GM21825 (cell line): ENCODE data around the gene ATP6AP1.
"Not testable (repeated sequence)": the region's sequence is repeated elsewhere in the genome, so short reads cannot be mapped to it uniquely, and the experiment has no call there.

Experiments
- ATAC-seq: cut with Tn5 transposase; IDR thresholded peaks from one replicate; pipeline ENCODE4 v1.9.1; 2021; ENCODE audit warnings: mild to moderate bottlenecking, moderate library complexity; ENCODE audit not compliant: unreplicated experiment

The ATP6AP1 gene

DNA sequence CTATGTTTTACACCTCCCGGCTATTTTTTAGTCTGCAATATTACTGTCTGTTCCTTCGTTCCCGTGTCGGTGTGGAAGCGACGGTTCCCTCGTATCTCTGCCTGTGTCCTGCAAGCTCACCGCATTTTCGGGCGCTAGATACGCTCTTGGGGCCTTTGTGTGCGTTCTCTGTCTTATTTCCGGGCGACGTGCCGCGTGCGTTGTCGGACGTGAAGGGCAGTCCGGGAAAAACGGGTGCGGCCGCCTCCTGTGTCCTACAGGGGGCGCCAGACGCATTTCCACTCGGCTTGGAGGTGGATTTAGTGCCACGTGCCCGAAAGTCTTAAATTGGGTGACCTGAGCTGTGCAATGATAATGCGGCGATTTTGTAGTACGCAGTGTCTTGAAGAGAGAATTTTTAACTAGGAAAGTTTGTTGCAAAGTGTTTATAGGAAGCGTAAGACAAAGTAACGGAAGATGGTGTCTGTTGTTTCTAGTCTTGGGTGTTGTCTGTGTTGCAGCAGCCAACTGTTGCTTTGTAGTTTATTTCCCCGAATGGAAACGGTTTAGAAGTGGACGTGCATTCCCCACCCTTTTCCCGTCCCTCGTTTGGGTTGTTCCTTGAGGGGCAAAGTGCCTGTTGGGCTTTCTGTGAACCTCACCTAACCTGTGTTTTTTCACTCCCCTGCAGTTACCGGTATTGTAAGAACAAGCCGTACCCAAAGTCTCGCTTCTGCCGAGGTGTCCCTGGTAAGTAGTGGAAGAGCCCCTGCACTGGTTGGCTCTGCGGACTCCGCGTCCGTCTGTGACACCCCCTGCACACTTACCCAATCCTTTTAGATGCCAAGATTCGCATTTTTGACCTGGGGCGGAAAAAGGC lies 29.6 kb upstream of the ATP6AP1 start:
- ATAC-seq: no peak

DNA sequence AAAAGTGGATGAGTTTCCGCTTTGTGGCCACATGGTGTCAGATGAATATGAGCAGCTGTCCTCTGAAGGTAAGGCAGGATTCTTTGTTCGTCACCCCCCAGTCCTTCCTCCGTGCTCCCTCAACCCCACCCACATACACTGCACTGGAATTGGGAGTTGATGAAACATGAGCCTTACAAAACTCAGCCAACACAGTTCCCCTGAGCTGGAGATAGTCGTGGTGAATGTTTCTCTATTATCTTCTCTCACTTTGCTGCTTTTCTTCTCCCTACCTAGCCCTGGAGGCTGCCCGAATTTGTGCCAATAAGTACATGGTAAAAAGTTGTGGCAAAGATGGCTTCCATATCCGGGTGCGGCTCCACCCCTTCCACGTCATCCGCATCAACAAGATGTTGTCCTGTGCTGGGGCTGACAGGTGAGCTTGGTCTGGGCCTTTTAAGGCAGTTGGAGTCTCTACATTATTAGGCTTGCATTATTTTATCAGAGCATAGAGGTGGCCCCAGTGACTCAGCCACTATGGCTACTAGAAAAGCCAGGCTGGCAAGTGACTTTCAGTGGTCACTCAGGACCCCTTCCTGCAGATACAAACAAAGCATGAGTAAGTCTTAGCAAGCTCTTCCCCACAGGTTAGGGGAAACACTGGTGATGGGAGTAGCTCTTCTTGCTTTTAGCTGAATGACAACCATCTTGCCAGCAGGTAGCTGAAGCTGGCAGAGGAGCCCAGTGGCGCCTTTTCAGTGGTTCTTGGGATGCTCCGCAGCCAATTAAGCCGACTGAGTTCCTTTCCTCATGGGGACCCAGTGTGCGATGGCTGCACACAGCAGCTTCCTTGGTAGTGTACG lies 28.7 kb upstream of the ATP6AP1 start:
- no peak for ATAC-seq

DNA sequence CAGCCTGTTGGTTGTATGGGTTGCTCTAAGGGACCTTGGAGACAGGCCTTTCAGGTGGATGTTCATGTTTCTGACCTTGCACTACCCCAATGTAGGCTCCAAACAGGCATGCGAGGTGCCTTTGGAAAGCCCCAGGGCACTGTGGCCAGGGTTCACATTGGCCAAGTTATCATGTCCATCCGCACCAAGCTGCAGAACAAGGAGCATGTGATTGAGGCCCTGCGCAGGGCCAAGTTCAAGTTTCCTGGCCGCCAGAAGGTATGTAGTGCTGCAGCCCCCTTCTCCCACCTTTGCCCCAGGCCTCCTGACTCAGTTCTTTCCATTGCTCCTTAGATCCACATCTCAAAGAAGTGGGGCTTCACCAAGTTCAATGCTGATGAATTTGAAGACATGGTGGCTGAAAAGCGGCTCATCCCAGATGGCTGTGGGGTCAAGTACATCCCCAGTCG lies 28.1 kb upstream of the ATP6AP1 start:
- not testable (repeated sequence) for ATAC-seq

DNA sequence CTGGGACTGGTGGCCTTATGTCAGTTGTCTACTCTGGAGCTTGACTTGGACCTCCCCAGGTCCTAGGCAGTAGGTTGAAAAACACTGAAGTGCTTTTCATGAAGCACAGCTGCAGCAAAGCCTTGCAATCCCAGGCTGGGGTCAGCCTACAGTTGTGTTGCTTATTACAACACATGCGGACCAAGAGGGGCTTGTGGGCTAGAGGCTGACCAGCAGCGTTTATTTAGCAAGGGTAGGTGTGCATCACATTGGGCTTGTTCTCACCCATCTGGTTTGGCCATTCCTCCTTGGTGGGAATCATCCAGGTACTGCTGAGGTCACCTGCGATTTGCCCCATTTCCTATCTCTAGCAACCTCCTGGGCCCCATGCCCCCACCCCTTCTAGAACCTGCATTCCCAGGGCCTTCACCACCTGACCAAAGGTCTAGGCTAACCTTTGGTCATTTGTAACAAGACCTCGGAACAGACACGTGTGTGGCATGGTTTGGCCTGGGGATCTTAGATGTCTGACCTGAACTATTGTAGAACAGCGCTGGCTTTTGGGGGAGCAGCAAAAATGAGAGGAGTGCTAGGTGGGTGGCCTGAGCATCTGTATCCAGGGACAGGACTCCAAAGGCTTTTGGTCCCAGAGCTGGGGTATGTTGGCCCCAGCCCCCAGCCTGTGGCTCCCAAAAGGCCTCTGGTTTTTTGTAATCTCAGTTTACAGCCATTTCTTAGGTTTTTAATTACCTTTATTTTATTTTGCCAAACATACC lies 27.3 kb upstream of the ATP6AP1 start:
- no peak for ATAC-seq

DNA sequence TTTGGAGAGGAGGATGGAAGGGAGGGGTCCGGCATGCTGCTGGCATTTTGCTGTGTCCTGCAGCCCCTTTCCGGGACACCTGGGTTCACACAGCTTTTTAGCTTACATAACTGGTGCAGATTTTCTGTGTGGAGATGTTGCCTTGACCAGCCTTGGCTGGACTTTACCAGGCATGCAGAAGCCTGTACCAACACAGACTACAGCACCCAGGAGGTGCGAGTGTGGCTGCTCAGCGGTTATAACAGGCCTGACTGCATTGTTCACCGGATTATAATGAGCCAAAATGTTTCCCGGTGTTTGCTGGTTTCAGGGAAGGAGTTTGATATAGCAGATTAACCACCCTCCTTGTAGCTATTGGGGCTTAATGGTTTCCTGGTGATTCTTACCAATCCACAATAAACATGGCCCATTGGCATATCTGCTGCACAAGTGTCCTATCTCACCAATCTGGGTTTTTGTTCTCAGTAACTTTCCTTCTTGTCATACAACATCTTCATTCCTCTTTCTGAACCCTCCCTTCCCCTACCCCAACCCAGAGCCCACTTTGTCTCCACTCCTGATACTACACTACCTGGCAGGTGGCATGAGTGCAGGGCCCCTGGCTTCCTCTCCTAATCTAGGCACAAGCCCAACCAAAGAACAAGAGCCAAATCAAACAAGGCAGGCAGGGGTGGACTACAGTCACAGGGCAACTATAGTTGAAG lies 26.4 kb upstream of the ATP6AP1 start:
- ATAC-seq: no peak

DNA sequence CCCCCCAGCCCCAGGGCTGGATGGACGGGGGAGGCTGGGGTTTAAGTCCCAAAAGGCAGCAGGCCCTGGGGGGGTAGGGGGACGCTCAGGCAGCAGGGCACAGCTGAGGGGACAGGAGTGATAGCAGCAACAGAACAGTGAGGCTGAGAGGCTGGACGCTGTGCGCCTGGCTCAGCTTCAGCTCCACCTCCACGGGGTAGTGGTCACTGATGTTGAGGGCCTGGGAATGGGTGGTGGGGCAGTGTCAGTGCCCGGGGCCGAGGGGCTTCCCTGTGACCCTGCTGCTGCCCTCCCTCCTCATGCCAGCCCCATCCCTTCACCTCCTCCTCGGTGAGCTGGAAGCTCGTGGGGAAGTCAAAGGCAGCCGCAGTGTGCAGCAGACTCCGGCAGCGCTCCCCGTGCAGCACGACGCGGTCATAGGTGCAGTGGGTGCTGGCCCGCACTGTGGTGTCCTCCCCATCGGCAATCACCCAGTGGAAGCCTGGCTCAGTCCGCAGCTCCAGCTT lies 25.8 kb upstream of the ATP6AP1 start:
- no peak for ATAC-seq

DNA sequence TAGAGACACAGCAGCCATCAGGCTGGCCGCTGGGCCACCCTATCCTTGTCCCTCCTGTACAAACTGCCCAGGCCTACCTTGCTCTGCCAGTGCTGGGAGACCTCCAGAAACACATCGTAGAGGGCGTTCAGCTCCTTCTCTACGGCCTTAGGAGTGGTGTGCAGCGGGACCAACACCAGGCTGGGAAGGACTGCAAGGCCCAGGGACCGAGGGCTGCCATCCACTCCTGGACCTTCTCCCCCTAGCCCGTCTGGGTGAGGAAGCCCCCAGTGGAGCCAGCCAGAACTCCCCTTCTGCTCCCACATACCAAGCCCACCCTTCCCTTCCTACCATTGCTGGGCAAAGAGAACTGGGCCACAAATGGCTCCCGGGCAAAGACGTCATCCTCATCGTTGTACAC lies 25.3 kb upstream of the ATP6AP1 start:
- no peak for ATAC-seq

DNA sequence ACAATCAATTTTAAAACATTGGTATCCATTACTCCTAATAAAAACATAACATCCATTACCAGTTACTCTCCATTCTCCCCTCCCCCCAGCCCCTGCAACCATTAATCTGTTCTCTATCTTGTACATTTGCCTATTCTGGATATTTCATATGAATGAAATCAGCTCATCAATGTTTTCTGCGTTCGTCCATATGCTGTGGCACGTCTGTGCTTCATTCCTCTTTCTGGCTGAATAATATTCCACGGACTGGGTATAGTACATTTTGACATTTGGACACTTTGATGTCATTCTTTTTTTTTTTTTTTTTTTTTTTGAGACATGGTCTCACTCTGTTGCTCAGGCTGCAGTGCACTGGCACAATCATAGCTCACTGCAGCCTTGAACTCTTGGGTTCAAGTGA lies 24.6 kb upstream of the ATP6AP1 start:
- ATAC-seq: no peak

DNA sequence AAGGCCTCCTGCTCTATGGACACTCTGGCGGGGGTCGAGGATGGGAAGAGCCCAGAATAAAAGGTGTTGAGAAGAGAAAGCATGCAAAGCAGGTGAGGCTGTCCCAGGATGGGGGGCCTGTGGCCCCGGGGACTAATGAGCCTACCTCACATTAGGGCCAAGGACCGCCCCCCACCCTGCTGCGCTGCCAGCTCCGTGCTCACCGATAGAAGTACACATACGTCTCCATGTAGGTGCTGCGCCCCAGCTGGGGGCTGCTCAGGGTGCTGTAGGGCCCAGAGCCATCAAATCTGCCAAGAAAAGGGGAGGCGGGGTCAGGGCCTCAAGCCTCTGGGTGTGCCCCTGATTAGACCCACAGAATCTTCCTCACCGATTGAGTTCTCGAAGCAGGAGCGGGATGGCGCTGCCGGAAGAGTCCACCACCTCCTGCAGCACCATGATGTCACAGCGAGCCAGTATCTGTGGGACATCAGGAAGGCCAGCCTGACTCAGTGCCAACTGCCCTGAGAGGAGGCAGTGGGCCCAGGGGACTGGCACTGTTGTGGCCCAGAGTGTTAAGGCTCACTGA lies 23.8 kb upstream of the ATP6AP1 start:
- ATAC-seq: no peak

DNA sequence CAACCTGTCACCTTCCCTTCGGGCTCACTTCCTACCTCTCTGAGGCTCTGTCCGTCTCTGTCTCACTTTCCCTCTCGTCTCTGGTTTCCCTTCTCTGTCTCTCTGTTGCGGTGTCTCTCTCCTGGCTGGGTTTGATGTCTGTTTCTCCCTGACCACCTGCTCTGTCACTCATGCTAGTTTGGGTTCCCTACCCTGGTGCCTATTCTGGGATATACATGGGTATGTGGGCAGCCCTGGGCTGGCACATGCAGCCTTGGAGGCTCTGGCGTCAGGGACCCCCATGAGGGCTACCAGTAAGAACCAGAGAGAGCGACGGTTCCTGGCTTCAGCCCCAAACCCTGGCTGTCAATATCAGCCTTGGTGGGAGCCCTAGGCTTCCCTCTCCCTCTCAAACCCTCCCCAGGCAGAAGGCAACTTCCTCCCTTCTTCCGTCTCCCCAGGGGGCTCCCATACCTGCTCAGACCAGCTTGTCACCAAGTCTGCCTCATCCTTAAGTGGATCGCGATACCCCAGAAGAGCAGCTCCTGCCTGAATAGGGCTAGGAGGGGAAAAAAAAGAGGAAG lies 19.7 kb upstream of the ATP6AP1 start:
- ATAC-seq: no peak

DNA sequence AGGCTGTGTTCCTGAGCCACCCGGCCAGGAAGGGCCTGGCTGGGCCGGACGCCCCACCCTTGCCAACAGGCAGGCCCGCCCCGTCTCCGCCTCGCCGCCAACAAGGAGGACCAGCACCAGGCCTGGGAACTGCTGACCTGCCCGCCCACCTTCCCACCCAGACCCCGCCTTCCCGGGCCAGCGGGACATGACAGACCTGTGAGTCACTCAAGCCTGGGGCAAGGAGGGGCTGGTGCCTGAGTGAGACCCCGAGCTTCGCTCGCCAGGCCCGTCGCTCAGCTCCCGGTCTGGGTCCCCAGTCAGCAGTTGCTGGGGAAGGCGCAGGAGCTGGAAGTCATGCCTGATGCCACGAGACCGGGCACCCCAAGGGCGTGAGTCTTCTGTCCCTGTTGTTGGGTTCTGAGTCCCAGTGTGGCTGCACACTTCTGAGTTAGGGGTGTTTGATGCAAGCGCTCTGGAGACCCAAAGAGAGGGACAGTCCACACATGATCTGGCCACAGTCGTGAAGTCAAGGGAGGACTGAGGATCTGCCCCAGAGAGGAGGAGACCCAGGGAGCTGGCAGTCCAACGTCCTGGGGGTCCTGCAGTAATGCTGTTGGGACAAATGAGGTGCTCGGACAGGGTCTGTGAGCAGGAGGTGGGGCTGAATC lies 19.1 kb upstream of the ATP6AP1 start, which contains the start of gene DNASE1L1:
Gene DNASE1L1, minus strand, starts transcription at position 33 of the 650 bp plus-strand sequence. CDS start 3,686 bp downstream, outside the sequence.
- no peak for ATAC-seq

DNA sequence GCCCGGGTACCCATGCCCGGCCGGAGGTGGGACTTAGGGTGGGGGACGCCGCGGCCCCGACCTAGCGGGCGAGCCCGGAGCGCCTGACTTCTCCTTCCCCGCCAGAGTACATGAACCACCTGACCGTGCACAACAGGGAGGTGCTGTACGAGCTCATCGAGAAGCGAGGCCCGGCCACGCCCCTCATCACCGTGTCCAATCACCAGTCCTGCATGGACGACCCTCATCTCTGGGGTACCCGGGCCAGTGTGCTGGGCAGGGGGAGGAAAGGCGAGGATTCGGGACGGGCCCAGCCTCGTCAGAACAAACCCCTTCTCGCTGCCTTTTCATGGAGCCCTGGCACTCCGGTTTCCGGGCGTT lies 16.5 kb upstream of the ATP6AP1 start:
- ATAC-seq: no peak

DNA sequence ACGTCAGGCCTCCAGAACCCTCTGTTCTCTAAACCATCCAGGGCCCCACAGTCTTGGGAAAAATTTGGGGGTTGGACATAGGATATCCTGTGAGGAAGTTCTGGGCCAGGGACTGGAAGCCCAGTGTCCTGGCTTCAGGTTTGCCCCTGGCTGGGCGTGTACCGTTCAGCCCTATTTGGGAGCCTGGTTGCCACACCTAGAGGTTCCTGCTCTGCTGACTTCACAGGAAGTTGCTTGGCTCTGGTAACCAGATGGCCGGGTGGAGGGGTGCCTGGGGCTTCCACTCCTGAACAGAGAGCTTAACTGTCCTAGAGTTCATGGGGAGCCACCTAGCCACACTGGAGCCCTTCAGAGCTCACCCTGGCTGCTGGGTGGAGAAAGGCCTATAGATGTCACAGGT lies 16.0 kb upstream of the ATP6AP1 start:
- ATAC-seq: no peak

DNA sequence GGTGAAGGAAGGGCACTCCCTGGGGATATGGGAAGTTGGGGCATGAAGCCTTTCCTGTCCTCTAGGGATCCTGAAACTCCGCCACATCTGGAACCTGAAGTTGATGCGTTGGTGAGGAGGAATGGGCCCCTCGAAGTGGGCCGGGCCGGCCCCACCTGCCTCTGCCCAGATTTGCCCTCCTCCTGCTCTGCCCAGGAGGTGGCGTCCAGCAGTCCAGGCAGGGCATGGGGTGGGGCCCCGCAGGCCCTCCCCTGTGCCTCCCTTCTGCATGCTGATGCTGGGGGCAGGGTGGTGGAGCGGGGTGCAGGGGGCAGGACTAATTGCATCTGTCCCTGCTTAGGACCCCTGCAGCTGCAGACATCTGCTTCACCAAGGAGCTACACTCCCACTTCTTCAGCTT lies 15.3 kb upstream of the ATP6AP1 start:
- ATAC-seq: no peak

DNA sequence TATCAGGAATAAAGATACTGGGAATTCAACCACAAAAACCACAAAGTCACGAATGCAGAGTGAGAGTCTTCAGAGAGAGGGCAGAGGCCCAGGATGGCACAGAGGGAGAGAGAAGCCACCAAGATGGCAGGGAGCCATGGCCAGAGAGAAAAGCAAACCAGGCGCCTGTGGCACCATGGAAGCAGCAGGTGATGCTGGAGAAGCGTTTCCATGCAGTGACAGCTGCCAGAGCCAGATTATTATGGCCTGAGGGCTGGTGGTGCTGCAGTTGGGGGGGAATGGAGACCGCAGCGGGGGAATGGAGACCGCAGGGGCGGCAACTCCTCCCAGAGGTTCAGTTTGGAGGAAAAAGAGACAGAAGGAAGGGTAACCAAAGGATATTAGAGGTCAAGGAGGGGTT lies 11.3 kb upstream of the ATP6AP1 start:
- ATAC-seq: no peak

DNA sequence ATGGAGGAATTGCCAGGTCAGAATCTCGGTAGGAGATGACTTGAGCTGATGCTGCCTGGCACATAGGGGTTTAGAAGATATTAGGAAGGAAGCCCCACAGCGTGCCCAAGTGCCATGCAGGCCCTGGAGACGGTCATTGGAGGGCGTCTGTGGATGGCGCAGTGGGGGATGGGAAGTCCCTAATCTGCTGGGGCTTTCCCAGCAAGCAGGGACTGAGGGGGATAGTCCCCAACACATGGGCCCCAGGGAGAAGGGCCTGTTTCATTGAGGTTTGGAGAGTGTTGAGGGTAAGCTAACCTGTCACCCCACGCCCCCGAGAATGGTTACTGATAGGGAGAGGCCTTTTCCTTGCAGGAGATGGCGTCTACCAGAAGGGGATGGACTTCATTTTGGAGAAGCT lies 9.3 kb upstream of the ATP6AP1 start:
- no peak for ATAC-seq

DNA sequence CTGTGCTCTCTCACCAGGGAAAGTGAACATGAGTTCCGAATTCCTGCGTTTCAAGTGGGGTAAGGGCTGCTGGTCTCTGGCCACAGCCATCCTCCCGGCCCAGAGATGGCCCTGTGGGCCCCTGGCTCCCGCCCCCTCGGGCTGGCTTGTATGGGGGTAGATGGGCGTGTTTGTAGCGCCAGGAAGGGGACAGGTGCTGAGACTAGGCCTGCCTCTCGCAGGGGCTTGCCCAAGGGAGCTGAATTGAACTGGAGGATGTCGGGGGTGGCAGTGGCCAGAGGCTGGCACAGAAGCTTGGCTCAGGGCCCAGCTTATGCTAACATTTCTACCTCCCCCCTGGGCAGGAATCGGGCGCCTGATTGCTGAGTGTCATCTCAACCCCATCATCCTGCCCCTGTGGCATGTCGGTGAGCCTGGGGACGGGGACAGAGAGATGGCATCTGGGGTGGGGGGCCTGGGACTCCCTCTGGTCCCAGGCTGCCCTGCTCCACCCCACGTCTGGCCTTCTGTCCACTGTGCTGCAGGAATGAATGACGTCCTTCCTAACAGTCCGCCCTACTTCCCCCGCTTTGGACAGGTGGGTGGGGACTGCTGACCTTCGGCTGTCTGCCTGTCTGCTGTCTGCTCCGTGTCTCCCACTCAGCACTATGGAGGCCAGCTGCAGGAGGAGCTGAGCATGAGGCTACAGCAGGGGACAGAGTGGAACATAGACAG lies 8.6 kb upstream of the ATP6AP1 start:
- no peak for ATAC-seq

DNA sequence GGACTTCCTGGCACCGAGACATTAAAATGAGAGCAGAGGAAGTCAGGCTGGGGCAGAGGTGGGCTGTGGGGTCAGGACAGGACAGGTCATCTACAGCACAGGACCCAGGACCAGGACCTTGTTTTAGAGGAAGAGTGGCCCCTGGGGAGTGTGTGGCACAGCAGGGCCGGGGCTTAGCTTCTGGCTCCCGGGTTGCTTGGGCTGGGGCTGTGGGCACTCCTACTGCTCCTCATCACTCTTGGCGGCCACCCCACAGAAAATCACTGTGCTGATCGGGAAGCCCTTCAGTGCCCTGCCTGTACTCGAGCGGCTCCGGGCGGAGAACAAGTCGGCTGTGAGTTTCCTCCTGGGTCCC lies 8.1 kb upstream of the ATP6AP1 start:
- ATAC-seq: no peak
